Transverse colon (tissue), 4 donors: ENCODE data around the gene PORCN.

Experiments
- CTCF ChIP-seq, 5 experiments: fragments of 200-600 bp in 3 of 5; fragments of 450-650 bp in 2 of 5; sonication (generic) in 3 of 5; IDR thresholded peaks; 1 replicate in 2 of 5; 2 replicates in 3 of 5; pipeline ENCODE4 v1.5.1; 2016 to 2017; ENCODE audit warnings: antibody characterized with exemption in 5 of 5, inconsistent platforms in 3 of 5, mild to moderate bottlenecking in 2 of 5, moderate library complexity in 1 of 5
- EP300 ChIP-seq: sonication (generic); formaldehyde crosslinking; IDR thresholded peaks from one replicate; pipeline ENCODE4 v1.6.1; 2017; ENCODE audit warnings: antibody characterized with exemption, low read depth
- POLR2A ChIP-seq: fragments of 450-650 bp; IDR thresholded peaks from one replicate; pipeline ENCODE4 v1.6.1; 2016; ENCODE audit warnings: antibody characterized with exemption, mild to moderate bottlenecking, moderate library complexity
- POLR2AphosphoS5 ChIP-seq, 3 donors: sonication (generic); formaldehyde crosslinking; IDR thresholded peaks; one replicate each; pipeline ENCODE4 v1.6.1; 2016; ENCODE audit warnings: antibody characterized with exemption in 3 of 3

- TF ChIP-seq POLR2A (no peak), EP300 (no peak), CTCF (IDR thresholded peaks at IDR 0.05) (no peak), POLR2AphosphoS5 (IDR thresholded peaks at IDR 0.05) (no peak)
Measured at GRCh38 chrX:48509619-48510018, 827 bp downstream of the PORCN start.
